Activated CD4-positive, alpha-beta T cell treated with anti-CD3 and anti-CD28 coated beads for 4 hours (primary cell): ENCODE data around the gene LIPN.
A peak's percentile ranks its signal among the peaks of the same experiment; 100 is the strongest.
"Not testable (repeated sequence)": the region's sequence is repeated elsewhere in the genome, so short reads cannot be mapped to it uniquely, and the experiment has no call there.

Experiments
- DNase-seq, 2 donors: peaks; one replicate each; pipeline ENCODE4 v3.0.0-alpha.2; 2020

The LIPN gene

GRCh38 chr10:88759366-88760101 lies at the start of gene LIPN:
Gene LIPN (plus strand): TSS chr10:88760020. CDS start chr10:88761406, 1,386 bp downstream.
- DNase-seq, result no peak

- no peak for DNase-seq
Measured at GRCh38 chr10:88715517-88715916, 44.3 kb upstream of the LIPN start.

- DNase-seq, result no peak
Measured at GRCh38 chr10:88721392-88721791, 38.4 kb upstream of the LIPN start.

GRCh38 chr10:88725798-88726197 lies 34.0 kb upstream of the LIPN start:
- no peak for DNase-seq

GRCh38 chr10:88728107-88728763 lies 31.6 kb upstream of the LIPN start:
- peak in 1 of 2 donors; percentile 3 for DNase-seq

GRCh38 chr10:88730864-88731263 lies 29.0 kb upstream of the LIPN start:
- no peak for DNase-seq

GRCh38 chr10:88731296-88731695 lies 28.5 kb upstream of the LIPN start:
- DNase-seq, result no peak

GRCh38 chr10:88733215-88733614 lies 26.6 kb upstream of the LIPN start:
- no peak for DNase-seq

GRCh38 chr10:88735661-88736060 lies 24.2 kb upstream of the LIPN start:
- no peak for DNase-seq

- DNase-seq, result not testable (repeated sequence)
Measured at GRCh38 chr10:88741921-88742320, 17.9 kb upstream of the LIPN start.

GRCh38 chr10:88742448-88742847 lies 17.4 kb upstream of the LIPN start:
- no peak for DNase-seq

- no peak for DNase-seq
Measured at GRCh38 chr10:88744002-88744401, 15.8 kb upstream of the LIPN start.

GRCh38 chr10:88745633-88746032 lies 14.2 kb upstream of the LIPN start:
- no peak for DNase-seq

- no peak for DNase-seq
Measured at GRCh38 chr10:88754287-88754686, 5.5 kb upstream of the LIPN start.

- no peak for DNase-seq
Measured at GRCh38 chr10:88755753-88756152, 4.1 kb upstream of the LIPN start.

- DNase-seq, result no peak
Measured at GRCh38 chr10:88756660-88757059, 3.2 kb upstream of the LIPN start.

- DNase-seq, result no peak
Measured at GRCh38 chr10:88762906-88763305, 3.1 kb downstream of the LIPN start.

- no peak for DNase-seq
Measured at GRCh38 chr10:88763441-88763840, 3.6 kb downstream of the LIPN start.

GRCh38 chr10:88764110-88764509 lies 4.3 kb downstream of the LIPN start:
- DNase-seq, result no peak

GRCh38 chr10:88765816-88766215 lies 6.0 kb downstream of the LIPN start:
- DNase-seq, result no peak

GRCh38 chr10:88769384-88769783 lies 9.6 kb downstream of the LIPN start:
- DNase-seq, result no peak

- DNase-seq, result no peak
Measured at GRCh38 chr10:88781206-88781605, 21.4 kb downstream of the LIPN start.

GRCh38 chr10:88782222-88782621 lies 22.4 kb downstream of the LIPN start:
- DNase-seq, result no peak

GRCh38 chr10:88783724-88784123 lies 23.9 kb downstream of the LIPN start:
- DNase-seq, result no peak
